Thyroid gland (tissue), 4 donors: Measurements from ENCODE around the gene FAM117B.

Experiments used
- POLR2A ChIP-seq, 2 donors: fragments of 450-650 bp; IDR thresholded peaks; one replicate each; pipeline ENCODE4 v1.6.1; 2017; ENCODE audit warnings: antibody characterized with exemption in 2 of 2, mild to moderate bottlenecking in 2 of 2, moderate library complexity in 1 of 2
- TF ChIP-seq, protein P1 (sequence below), 6 experiments: fragments of 200-600 bp in 3 of 6; fragments of 450-650 bp in 3 of 6; sonication (generic) in 3 of 6; IDR thresholded peaks; one replicate each; pipeline ENCODE4 v1.5.1; 2016 to 2019; ENCODE audit warnings: antibody characterized with exemption in 6 of 6, mild to moderate bottlenecking in 2 of 6, inconsistent platforms in 1 of 6, moderate library complexity in 1 of 6

GRCh38 chr2:202813387-202813786, 178.6 kb downstream of the FAM117B start:
- TF ChIP-seq, protein P1, sequence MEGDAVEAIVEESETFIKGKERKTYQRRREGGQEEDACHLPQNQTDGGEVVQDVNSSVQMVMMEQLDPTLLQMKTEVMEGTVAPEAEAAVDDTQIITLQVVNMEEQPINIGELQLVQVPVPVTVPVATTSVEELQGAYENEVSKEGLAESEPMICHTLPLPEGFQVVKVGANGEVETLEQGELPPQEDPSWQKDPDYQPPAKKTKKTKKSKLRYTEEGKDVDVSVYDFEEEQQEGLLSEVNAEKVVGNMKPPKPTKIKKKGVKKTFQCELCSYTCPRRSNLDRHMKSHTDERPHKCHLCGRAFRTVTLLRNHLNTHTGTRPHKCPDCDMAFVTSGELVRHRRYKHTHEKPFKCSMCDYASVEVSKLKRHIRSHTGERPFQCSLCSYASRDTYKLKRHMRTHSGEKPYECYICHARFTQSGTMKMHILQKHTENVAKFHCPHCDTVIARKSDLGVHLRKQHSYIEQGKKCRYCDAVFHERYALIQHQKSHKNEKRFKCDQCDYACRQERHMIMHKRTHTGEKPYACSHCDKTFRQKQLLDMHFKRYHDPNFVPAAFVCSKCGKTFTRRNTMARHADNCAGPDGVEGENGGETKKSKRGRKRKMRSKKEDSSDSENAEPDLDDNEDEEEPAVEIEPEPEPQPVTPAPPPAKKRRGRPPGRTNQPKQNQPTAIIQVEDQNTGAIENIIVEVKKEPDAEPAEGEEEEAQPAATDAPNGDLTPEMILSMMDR (IDR thresholded peaks at IDR 0.05): no peak
- no peak for TF ChIP-seq POLR2A (IDR thresholded peaks at IDR 0.05)
